Stimulated activated CD4-positive, alpha-beta T cell treated with anti-CD3 and anti-CD28 coated beads, Interleukin-1b, Interleukin-23, amount 100 ng/mL, for 24 hours (primary cell): ENCODE measurements around the gene SCAANT1.

Experiments
- DNase-seq, 4 experiments: peaks; one replicate each; pipeline ENCODE4 v3.0.0-alpha.2; 2020; ENCODE audit warnings: low read depth in 4 of 4, low spot score in 1 of 4

Gene SCAANT1

DNA sequence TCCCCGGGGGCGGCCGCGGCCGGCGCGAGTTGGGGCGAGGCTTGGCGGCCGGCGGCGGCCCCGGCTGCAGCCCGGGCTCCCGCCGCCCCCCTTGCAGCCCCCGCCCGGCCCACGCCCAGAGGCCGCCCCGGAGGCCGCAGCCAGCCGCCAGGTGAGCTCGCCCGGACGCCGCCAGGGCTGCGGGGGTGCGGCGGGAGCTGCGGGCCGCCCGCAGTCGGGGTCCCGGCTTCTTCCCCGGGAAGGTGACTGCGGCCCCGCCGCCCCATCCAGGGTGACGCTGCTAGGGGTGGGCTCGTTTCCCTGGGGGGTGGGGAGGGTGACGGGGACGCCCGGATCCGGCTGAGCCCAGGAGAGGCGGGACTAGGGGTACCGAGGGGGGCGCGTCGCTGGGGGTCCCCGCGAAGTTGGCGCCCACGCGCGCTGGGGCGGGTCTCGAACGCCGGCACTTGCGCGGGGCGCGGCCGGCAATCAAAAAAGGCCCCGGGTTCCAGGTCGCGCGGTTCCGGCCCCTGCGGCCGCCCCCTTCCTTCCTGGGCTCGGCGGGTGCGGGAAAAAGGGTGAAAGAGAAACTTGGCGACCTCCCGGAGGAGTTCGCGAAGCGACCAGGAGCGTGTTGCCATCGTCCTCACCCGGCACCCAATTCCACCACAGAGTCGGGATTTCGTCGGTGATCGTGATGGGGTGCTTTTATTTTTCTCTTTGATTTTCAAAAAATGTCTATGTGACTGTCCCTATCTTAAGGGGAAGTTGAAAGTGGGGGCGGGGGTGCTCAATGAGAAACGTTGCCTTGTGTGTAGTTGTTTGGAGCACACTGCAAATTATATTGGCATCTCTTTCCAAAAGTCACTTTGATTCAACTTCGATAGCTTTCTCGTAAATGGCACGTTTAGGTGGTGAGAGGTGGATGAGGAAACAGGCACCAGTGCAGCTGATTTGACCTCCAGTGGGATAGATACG, 47.9 kb downstream of the SCAANT1 start:
- peak in 3 of 4 experiments; percentile 28 to 33 (median 28) for DNase-seq

DNA sequence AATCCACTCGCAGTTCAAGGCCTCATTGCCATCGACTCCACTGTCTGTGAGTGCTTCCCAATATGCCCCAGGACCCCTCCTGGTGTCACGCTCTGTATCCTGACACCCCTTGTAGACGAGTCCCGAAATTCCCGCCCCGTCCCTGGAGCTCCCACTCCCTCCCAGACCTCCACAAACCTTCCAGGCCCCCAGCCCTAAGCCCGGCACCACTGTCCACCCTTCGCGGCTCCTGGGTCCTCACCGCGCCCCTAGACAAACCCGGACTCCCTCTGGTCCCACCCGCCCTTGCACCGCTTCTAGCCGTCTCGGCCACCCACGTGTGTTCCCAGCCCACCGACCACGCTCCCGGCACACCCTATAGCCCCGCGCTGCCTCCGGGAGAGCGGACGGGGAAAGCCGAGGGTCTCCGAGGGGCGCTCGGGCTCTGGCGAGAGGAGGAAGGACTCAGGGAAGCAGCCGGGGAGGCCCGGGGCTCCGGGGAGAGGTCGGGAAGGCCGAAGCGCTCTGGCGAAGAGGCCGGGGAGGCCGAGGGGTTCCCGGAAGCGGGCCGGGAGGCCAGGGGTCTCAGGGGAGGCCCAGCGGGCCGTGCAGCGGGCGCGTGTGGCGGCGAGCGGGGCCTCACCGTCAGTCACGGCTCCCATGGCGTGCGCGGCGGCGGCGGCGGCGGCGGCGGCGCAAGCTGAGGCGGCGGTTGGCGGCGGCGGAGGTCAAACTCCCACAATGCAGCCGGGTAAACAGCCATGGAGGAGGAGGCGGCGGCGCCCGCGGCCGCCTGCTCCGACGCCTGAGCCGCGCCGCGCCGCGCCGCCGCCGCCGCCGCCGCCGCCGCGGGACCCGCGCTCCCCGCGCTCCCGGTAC, 48.8 kb downstream of the SCAANT1 start, which contains the start of the genes ATXN7 and THOC7:
ATXN7 (plus strand) TSS at position 718 of the 858 bp plus-strand sequence. CDS start 48,732 bp downstream, outside the sequence.
THOC7 (minus strand) TSS at position 656 of the 858 bp plus-strand sequence; CDS start at position 641, 15 bp downstream.
- DNase-seq, result peak in 3 of 4 experiments; percentile 44 to 62 (median 45)

DNA sequence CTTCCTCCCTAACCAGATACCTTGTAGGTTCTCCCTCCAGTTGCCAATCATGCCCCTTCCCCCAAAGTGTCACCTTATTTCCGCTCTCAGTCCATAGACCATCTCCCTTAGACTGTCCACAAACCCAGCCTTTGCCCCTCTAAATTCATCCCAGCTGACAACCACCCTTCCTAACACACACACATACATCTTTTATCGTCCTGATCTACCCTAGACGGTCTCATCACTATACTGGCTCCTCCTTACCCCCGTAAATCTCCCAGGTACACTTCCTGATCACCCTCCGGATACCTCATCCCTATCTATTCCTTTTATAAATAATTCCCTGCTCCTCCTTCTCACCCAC, 49.4 kb downstream of the SCAANT1 start:
- no peak for DNase-seq
